DOHH2 (cell line): Measurements from ENCODE around the gene PRRC1.

Experiments used
- EZH2phosphoT487 ChIP-seq: fragments of 200-600 bp; sonication (generic); IDR thresholded peaks from 2 replicates; pipeline ENCODE4 v1.6.1; 2017; ENCODE audit warnings: borderline replicate concordance, mild to moderate bottlenecking, antibody characterized with exemption, low read length, moderate library complexity, mixed read lengths
- TF ChIP-seq, protein P1 (sequence below): fragments of 200-600 bp; sonication (generic); IDR thresholded peaks from one replicate; pipeline ENCODE4 v1.5.1; 2014; ENCODE audit warnings: antibody characterized with exemption, mild to moderate bottlenecking, low read depth, low read length; ENCODE audit not compliant: poor library complexity, severe bottlenecking

DNA sequence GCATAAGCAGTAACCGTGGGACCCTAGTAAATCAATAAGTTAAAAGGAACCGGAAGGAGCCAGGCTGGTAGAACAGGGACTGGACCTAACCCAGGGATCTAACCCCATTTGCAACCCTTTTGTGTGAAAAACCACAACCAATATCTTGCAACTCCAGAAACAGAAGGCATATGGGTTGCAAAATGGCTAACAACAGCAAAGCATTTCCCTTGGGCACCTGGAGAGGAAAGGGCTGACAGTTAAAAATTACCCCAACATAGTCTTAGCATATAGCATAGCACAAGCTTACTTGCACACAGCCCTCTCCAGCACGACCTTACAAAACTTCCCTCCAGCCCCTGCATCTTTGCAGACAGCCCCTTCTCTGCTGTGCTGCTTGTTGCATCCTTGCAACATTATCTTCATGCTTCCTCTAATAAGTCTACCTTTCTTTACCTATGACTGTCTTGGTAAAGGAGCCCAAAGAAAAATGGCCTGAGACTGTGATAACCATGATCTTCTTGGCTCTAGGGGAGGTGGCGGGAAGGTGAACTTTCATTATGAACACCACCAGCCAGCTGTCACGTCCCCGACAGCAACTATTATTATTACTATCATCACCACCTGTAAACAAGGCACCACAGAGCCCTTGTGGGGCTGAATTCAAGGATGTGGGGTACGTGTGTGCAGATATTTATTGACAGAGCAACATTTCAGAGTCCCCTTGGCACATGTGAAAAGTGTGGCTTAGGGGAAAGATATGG is 49.8 kb downstream of the PRRC1 start:
- TF ChIP-seq, protein P1, sequence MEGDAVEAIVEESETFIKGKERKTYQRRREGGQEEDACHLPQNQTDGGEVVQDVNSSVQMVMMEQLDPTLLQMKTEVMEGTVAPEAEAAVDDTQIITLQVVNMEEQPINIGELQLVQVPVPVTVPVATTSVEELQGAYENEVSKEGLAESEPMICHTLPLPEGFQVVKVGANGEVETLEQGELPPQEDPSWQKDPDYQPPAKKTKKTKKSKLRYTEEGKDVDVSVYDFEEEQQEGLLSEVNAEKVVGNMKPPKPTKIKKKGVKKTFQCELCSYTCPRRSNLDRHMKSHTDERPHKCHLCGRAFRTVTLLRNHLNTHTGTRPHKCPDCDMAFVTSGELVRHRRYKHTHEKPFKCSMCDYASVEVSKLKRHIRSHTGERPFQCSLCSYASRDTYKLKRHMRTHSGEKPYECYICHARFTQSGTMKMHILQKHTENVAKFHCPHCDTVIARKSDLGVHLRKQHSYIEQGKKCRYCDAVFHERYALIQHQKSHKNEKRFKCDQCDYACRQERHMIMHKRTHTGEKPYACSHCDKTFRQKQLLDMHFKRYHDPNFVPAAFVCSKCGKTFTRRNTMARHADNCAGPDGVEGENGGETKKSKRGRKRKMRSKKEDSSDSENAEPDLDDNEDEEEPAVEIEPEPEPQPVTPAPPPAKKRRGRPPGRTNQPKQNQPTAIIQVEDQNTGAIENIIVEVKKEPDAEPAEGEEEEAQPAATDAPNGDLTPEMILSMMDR: no peak
- no peak for TF ChIP-seq EZH2phosphoT487
